ENCODE data around the gene MOGAT1. TPM values are rescaled to one million over a fixed set of nuclear protein-coding genes. Genes with fewer than 3 reads are reported as not detected.
A peak's percentile ranks its signal among the peaks of the same experiment; 100 is the strongest.

The MOGAT1 gene
- polyA plus RNA-seq, 2 of the 4 experiments (the other 2 are of a cell fraction), result not detected

GRCh38 chr2:222736924-222737323, 65.5 kb downstream of the MOGAT1 start:
- H3K27ac ChIP-seq, result no peak overlapping the region
- FAIRE-seq, result no peak
- WGBS (ENCODE audit: missing lambda C conversion rate), result 82% methylated on average over 6 of the region's 6 CpGs
- no peak for DNase-seq (ENCODE audit: low read depth in 1 of 2, low spot score in 1 of 2)
- H3K4me1 ChIP-seq, result peaks cover 6% of the 10 kb centered on the region; the same call in 1 of the 3 replicates
- no peak for TF ChIP-seq PHF8 (IDR thresholded peaks at IDR 0.05; ENCODE audit: borderline replicate concordance, low read depth)
- no peak for TF ChIP-seq USF2 (IDR thresholded peaks at IDR 0.05)
- no peak for TF ChIP-seq ZSCAN20 (CRISPR knock-in tag; IDR thresholded peaks at IDR 0.05)
- no peak for TF ChIP-seq SMC3 (IDR thresholded peaks at IDR 0.05)
- TF ChIP-seq MYC (IDR thresholded peaks at IDR 0.05; ENCODE audit: borderline replicate concordance, low read length), result no peak
- TF ChIP-seq HDAC2 (IDR thresholded peaks at IDR 0.05), result no peak
- TF ChIP-seq, protein P1, sequence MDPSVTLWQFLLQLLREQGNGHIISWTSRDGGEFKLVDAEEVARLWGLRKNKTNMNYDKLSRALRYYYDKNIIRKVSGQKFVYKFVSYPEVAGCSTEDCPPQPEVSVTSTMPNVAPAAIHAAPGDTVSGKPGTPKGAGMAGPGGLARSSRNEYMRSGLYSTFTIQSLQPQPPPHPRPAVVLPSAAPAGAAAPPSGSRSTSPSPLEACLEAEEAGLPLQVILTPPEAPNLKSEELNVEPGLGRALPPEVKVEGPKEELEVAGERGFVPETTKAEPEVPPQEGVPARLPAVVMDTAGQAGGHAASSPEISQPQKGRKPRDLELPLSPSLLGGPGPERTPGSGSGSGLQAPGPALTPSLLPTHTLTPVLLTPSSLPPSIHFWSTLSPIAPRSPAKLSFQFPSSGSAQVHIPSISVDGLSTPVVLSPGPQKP (IDR thresholded peaks at IDR 0.05; ENCODE audit: low read depth, low read length), result no peak
- TF ChIP-seq HOXB13 (CRISPR knock-in tag; IDR thresholded peaks at IDR 0.05; ENCODE audit: low read depth), result no peak
- TF ChIP-seq SREBF2 (IDR thresholded peaks at IDR 0.05), result no peak
- TF ChIP-seq JUNB (IDR thresholded peaks at IDR 0.05), result no peak
- TF ChIP-seq MAZ (IDR thresholded peaks at IDR 0.05; ENCODE audit: borderline replicate concordance, low read depth, low read length), result no peak
- TF ChIP-seq HES2 (IDR thresholded peaks at IDR 0.05), result no peak
- POLR2A ChIA-PET, result no interaction called here
- H3K4me3 ChIP-seq, result no peak overlapping the region
- H3K4me2 ChIP-seq, result no peak overlapping the region
- ATAC-seq, result no peak
- no peaks in the 10 kb centered on the region for H3K9me3 ChIP-seq
- CTCF ChIA-PET, result interaction anchor here (0.6 to 1.3 kb wide), 2 partner anchors 8 to 958 kb away, joined by 3 to 5 read pairs; no protein-coding TSS in a partner anchor

DNA sequence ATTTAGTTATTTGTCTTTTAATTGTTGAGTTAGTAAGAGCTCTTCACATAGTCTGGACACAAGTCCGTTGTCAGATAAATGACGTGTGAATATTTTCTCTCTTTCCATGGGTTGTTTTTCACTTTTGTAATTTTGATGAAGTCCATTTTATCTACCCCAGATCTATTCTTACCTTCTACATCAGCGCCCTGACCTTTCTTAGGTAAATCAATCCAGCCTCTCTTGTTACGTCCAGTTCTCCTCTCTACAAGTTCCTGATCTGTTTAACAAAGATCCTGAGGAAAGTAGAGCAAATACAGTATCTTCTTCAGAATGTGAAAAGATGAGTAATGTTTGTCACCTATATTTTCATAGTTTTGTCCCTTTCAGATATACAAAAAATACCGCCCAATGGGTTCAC, 66.9 kb downstream of the MOGAT1 start:
- Histone ChIP-seq H3K4me1 (peaks cover 6% of the 10 kb centered on the region; the same call in 1 of the 3 replicates), H3K27ac (0 out of 6 replicates have a peak overlapping the region, but pooled peaks of 1 of the 2 experiments have one; percentile 1), H3K4me3 (no peak overlapping the region), H3K9me3 (no peaks in the 10 kb centered on the region), H3K4me2 (no peak overlapping the region)
- POLR2A ChIA-PET, result no interaction called here
- 91% methylated on average over 5 of the region's 5 CpGs for WGBS (ENCODE audit: missing lambda C conversion rate)
- no peak for DNase-seq (ENCODE audit: low read depth in 1 of 2, low spot score in 1 of 2)
- no peak for FAIRE-seq
- CTCF ChIA-PET, result interaction anchor here (1.2 to 1.3 kb wide), 2 partner anchors 9 to 29 kb away, joined by 3 read pairs; no protein-coding TSS in a partner anchor
- TF ChIP-seq TFCP2L1 (CRISPR knock-in tag; IDR thresholded peaks at IDR 0.05), result no peak
- TF ChIP-seq CBX2 (IDR thresholded peaks at IDR 0.05; ENCODE audit: borderline replicate concordance, low read depth), result no peak
- TF ChIP-seq RAD21 (conservative IDR thresholded peaks at IDR 0.05 in 1 of 2, IDR thresholded peaks at IDR 0.05 in 1 of 2), result no peak
- TF ChIP-seq ZNF302 (CRISPR knock-in tag; IDR thresholded peaks at IDR 0.05), result no peak
- no peak for TF ChIP-seq ESRRA (IDR thresholded peaks at IDR 0.05; ENCODE audit: borderline replicate concordance, low read length)
- no peak for TF ChIP-seq HDAC2 (IDR thresholded peaks at IDR 0.05)
- no peak for ATAC-seq

- Histone ChIP-seq H3K4me1 (peaks cover 6% of the 10 kb centered on the region; the same call in 1 of the 3 replicates), H3K4me3 (no peak overlapping the region), H3K27ac (peak overlapping the region; percentile 1 to 7; a peak in 1 of 6 replicates), H3K9me3 (no peaks in the 10 kb centered on the region), H3K4me2 (0 out of 3 replicates have a peak overlapping the region, but pooled peaks have one; percentile 0)
- ChIA-PET CTCF (no interaction called here), POLR2A (no interaction called here)
- no peak for FAIRE-seq
- DNase-seq (ENCODE audit: low read depth in 1 of 2, low spot score in 1 of 2), result peak in 1 of 2 experiments; percentile 53
- TF ChIP-seq EHMT2 (IDR thresholded peaks at IDR 0.05; ENCODE audit: low read depth) (no peak), FOSL2 (IDR thresholded peaks at IDR 0.05) (no peak), FOSL2 (CRISPR knock-in tag; IDR thresholded peaks at IDR 0.05) (no peak), HES2 (IDR thresholded peaks at IDR 0.05) (no peak), JUN (IDR thresholded peaks at IDR 0.05) (no peak), HOXB13 (CRISPR knock-in tag; IDR thresholded peaks at IDR 0.05; ENCODE audit: low read depth) (no peak), ZNF302 (CRISPR knock-in tag; IDR thresholded peaks at IDR 0.05) (no peak), HOXA7 (CRISPR knock-in tag; IDR thresholded peaks at IDR 0.05) (no peak), CBX2 (IDR thresholded peaks at IDR 0.05; ENCODE audit: borderline replicate concordance, low read depth) (no peak), POLR2A (IDR thresholded peaks at IDR 0.05; ENCODE audit: low read length) (no peak), CHD4 (IDR thresholded peaks at IDR 0.05; ENCODE audit: borderline replicate concordance) (no peak), GATA3 (IDR thresholded peaks at IDR 0.05; ENCODE audit: borderline replicate concordance) (no peak), TFCP2L1 (CRISPR knock-in tag; IDR thresholded peaks at IDR 0.05) (no peak), CHD2 (IDR thresholded peaks at IDR 0.05; ENCODE audit: low read length, partially characterized antibody) (no peak), KDM5A (IDR thresholded peaks at IDR 0.05) (no peak), EP300 (IDR thresholded peaks at IDR 0.05) (no peak)
- TF ChIP-seq, protein P2, sequence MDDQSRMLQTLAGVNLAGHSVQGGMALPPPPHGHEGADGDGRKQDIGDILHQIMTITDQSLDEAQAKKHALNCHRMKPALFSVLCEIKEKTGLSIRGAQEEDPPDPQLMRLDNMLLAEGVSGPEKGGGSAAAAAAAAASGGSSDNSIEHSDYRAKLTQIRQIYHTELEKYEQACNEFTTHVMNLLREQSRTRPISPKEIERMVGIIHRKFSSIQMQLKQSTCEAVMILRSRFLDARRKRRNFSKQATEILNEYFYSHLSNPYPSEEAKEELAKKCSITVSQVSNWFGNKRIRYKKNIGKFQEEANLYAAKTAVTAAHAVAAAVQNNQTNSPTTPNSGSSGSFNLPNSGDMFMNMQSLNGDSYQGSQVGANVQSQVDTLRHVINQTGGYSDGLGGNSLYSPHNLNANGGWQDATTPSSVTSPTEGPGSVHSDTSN (IDR thresholded peaks at IDR 0.05), result no peak
- TF ChIP-seq, protein P3, sequence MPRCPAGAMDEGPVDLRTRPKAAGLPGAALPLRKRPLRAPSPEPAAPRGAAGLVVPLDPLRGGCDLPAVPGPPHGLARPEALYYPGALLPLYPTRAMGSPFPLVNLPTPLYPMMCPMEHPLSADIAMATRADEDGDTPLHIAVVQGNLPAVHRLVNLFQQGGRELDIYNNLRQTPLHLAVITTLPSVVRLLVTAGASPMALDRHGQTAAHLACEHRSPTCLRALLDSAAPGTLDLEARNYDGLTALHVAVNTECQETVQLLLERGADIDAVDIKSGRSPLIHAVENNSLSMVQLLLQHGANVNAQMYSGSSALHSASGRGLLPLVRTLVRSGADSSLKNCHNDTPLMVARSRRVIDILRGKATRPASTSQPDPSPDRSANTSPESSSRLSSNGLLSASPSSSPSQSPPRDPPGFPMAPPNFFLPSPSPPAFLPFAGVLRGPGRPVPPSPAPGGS (IDR thresholded peaks at IDR 0.05), result no peak
- WGBS (ENCODE audit: missing lambda C conversion rate), result 59% methylated on average over 3 of the region's 3 CpGs
- ATAC-seq, result peak in 1 of 2 experiments; percentile 45; a peak in 1 of 6 replicates
Measured at GRCh38 chr2:222738809-222739208, 67.4 kb downstream of the MOGAT1 start.
